Progenitor cell of endocrine pancreas (in vitro differentiated cells): Measurements from ENCODE around the gene BAHD1. TPM values are rescaled to one million over a fixed set of nuclear protein-coding genes. Genes with fewer than 3 reads are reported as not detected.

Experiments
- DNase-seq: peaks from one replicate; pipeline ENCODE4 v3.0.0; 2021; ENCODE audit warnings: low spot score; ENCODE audit not compliant: unreplicated experiment
- H3K27ac Mint-ChIP-seq: 2 replicates; pipeline ENCODE4 v1.8.0; 2021; ENCODE audit warnings: mild to moderate bottlenecking, moderate library complexity, mixed read lengths
- H3K27me3 Mint-ChIP-seq: 2 replicates; pipeline ENCODE4 v1.8.0; 2021; ENCODE audit warnings: mixed read lengths
- H3K36me3 Mint-ChIP-seq: 2 replicates; pipeline ENCODE4 v1.8.0; 2022; ENCODE audit warnings: mixed read lengths; ENCODE audit not compliant: insufficient read depth
- H3K4me1 Mint-ChIP-seq: 2 replicates; pipeline ENCODE4 v1.8.0; 2021; ENCODE audit warnings: low read depth, mixed read lengths
- H3K4me3 Mint-ChIP-seq: 2 replicates; pipeline ENCODE4 v1.8.0; 2021; ENCODE audit warnings: low read depth, mild to moderate bottlenecking, moderate library complexity, mixed read lengths
- H3K9me3 Mint-ChIP-seq: 2 replicates; pipeline ENCODE4 v1.8.0; 2021; ENCODE audit warnings: low read depth, mixed read lengths
- CTCF ChIP-seq: fragments of 200-600 bp; sonication (generic); IDR thresholded peaks from one replicate; pipeline ENCODE4 v1.5.0; 2021; ENCODE audit warnings: antibody characterized with exemption, mild to moderate bottlenecking; ENCODE audit not compliant: unreplicated experiment
- total RNA-seq: library from RNA; stranded (reverse); gene quantifications from 2 replicates; pipeline ENCODE4 v1.2.1, GENCODE V29; 2021

The BAHD1 gene
- total RNA-seq, 1 donor from 2014 or later: 24.1 TPM

GRCh38 chr15:40435023-40435709 lies 5.6 kb upstream of the BAHD1 start:
- TF ChIP-seq CTCF: no peak
- Mint-ChIP-seq H3K27me3 (peaks cover 88% of the 10 kb centered on the region), H3K4me1 (peaks cover 16% of the 10 kb centered on the region), H3K4me3 (peak overlapping the region; percentile 25), H3K36me3 (no peaks in the 10 kb centered on the region), H3K9me3 (no peaks in the 10 kb centered on the region), H3K27ac (no peak overlapping the region)
- DNase-seq: no peak

DNA sequence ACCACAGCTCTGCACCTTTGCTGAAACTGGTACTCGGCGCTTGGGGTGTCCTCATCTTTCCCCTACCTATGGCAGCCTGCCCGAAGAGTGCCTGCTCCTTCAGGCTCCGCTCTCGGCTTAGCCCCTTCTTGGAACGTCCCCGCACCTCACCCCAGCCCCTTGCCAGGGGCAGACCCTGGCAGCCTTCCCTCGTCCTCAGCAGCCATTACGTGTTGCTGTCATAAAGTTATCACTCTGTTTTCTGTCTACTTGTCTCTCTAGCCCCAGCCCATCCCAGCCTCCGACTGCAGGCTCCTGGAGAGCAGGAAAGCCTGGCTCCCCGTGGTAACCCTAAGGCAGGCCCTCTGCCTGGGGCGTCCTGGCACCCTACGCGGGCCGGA lies 5.1 kb upstream of the BAHD1 start:
- Mint-ChIP-seq H3K27me3 (peaks cover 84% of the 10 kb centered on the region), H3K4me1 (peaks cover 16% of the 10 kb centered on the region), H3K27ac (no peak overlapping the region), H3K4me3 (peak overlapping the region; percentile 25), H3K36me3 (no peaks in the 10 kb centered on the region), H3K9me3 (no peaks in the 10 kb centered on the region)
- no peak for DNase-seq
- TF ChIP-seq CTCF: no peak

DNA sequence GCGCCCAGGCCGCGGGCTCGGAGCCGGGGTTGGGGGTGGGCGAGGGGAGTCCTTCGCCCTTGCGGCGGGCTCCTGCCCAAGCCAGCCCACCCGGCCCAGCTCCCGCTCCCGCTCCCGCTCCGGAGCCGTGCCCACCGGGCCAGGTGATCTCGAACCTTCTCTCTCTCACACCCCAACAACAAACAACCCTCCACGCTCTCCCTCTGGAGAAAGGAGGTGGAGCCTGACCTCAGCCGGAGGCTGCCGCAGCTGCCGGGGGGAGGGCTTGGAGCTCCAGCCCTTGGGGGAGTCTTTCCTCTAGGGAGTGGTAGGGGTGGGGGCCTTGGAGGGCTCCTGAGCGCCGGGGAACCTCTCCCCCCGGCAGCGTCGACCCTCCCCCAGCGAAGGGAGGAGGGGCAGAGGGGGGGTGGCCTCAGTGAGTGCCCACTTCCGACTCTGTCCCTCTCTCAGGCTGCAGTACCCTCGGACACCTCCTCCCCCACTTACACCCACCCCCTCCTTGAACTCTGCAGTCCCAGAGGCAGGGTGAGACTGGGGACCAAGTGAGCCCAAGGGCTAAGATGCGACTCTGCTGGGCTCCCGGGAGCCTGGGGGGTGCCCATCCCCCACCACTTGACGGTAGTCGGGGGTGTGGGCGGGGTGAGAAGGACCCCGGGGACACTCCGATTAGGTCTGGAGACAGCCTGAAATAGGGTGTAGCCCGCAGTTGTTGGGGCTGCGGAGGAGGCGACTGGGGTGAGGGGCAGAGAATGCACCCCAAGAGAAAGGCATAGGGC lies 4.4 kb upstream of the BAHD1 start:
- H3K4me3 Mint-ChIP-seq: peak overlapping the region; percentile 34
- H3K4me1 Mint-ChIP-seq: peaks cover 16% of the 10 kb centered on the region
- no peaks in the 10 kb centered on the region for H3K36me3 Mint-ChIP-seq
- peaks cover 81% of the 10 kb centered on the region for H3K27me3 Mint-ChIP-seq
- H3K9me3 Mint-ChIP-seq: no peaks in the 10 kb centered on the region
- no peak overlapping the region for H3K27ac Mint-ChIP-seq
- DNase-seq: no peak
- TF ChIP-seq CTCF: no peak

DNA sequence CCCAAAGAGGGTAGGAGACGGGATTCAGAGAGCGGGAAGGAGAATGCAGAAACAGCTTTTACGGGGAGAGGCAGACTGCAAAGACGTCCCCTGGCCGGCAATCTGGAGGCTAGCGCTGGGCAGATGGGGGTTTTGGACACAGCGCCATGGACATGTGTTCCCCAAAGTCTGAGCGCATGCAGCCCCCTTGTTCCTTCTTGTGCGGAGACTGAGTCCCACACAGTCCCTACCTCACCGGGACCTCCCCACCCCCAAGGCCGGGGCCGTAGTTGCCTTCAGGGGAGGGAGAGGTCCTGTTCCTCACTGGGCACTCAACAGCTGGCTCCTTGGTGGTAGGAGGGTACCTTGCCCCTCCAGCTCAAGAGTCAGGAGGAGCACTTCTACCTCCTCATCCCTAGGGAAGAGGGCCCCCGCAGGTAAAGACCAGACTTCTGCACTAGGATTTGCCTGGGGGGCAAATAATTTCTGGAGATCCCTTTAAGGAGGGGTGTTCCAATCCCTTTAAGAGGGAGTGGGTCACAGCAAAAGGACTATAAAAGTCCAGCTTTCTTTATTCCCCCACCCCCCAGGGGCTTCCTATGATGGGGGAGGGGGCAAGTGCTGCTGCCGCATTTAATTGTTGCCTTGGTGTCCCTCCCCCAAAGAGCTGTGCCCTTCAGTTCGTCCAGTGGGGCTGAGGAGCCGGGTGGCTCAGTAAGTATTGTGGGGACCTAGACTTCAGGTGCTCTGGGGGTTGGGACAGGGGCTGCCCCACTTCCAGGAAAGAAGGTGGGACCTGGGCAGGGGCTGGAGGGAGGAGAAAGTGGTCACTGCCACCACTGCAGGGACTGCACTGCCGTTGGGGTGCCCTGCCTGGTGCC lies 3.6 kb upstream of the BAHD1 start:
- no peak for TF ChIP-seq CTCF
- no peaks in the 10 kb centered on the region for H3K36me3 Mint-ChIP-seq
- no peak overlapping the region for H3K27ac Mint-ChIP-seq
- peaks cover 79% of the 10 kb centered on the region for H3K27me3 Mint-ChIP-seq
- DNase-seq: no peak
- H3K9me3 Mint-ChIP-seq: no peaks in the 10 kb centered on the region
- peaks cover 16% of the 10 kb centered on the region for H3K4me1 Mint-ChIP-seq
- peak overlapping the region; percentile 34 for H3K4me3 Mint-ChIP-seq
